IMR-90 (cell line): Measurements from ENCODE around the gene MPND. TPM values are rescaled to one million over a fixed set of nuclear protein-coding genes. Genes with fewer than 3 reads are reported as not detected.

ENCODE experiments used
- ATAC-seq: fragments of 200-7000 bp; cut with Tn5 transposase; 2 replicates; pipeline ENCODE4 v1.9.1; 2020; ENCODE audit warnings: low read depth, mild to moderate bottlenecking, moderate library complexity
- BruUV-seq: library from RNA; stranded (reverse); fragments of 400-500 nt; replicated peaks from 2 replicates; lab custom pipeline; 2021; lab: Mats Ljungman, UMichigan
- CTCF ChIA-PET: fragments of 300-600 bp; formaldehyde crosslinking; extraction: SDS; loops from one replicate; lab custom pipeline; 2021; ENCODE audit warnings: antibody characterized with exemption; lab: Yijun Ruan, JAX
- POLR2A ChIA-PET: fragments of 300-600 bp; sonication (Branson Sonifier 250); formaldehyde crosslinking; loops from one replicate; lab custom pipeline; 2022; ENCODE audit warnings: antibody characterized with exemption; ENCODE audit not compliant: unreplicated experiment; lab: Charles Lee
- DNase-seq: peaks from one replicate; pipeline ENCODE4 v3.0.0; 2013
- H2AFZ ChIP-seq: replicated peaks from 2 replicates; pipeline ENCODE3; 2013; ENCODE audit warnings: low read length, mild to moderate bottlenecking; ENCODE audit not compliant: poor library complexity
- H2AK5ac ChIP-seq: 2 replicates; pipeline ENCODE4 v1.6.1; 2013; ENCODE audit warnings: low read depth, low read length, inconsistent platforms
- H2AK9ac ChIP-seq: replicated peaks from 2 replicates; pipeline ENCODE3; 2013; ENCODE audit warnings: mild to moderate bottlenecking, low read depth, low read length, moderate library complexity; ENCODE audit not compliant: poor library complexity
- H2BK120ac ChIP-seq: 2 replicates; pipeline ENCODE4 v1.6.1; 2013; ENCODE audit warnings: low read depth, low read length, inconsistent platforms
- H2BK15ac ChIP-seq: 3 replicates; pipeline ENCODE4 v1.6.1; 2013; ENCODE audit warnings: low read depth, low read length, inconsistent platforms
- H2BK20ac ChIP-seq: 2 replicates; pipeline ENCODE4 v1.6.1; 2013; ENCODE audit warnings: low read depth, mild to moderate bottlenecking, inconsistent platforms, low read length, moderate library complexity
- H2BK5ac ChIP-seq: 2 replicates; pipeline ENCODE4 v1.6.1; 2013; ENCODE audit warnings: mild to moderate bottlenecking, low read depth, low read length, inconsistent platforms; ENCODE audit not compliant: poor library complexity, severe bottlenecking
- H3K14ac ChIP-seq: replicated peaks from 2 replicates; pipeline ENCODE4 v1.6.1; 2013; ENCODE audit warnings: low read depth, low read length, inconsistent platforms
- H3K18ac ChIP-seq: 2 replicates; pipeline ENCODE4 v1.6.1; 2013; ENCODE audit warnings: low read depth, low read length, control low read depth
- H3K23ac ChIP-seq: 2 replicates; pipeline ENCODE4 v1.6.1; 2013; ENCODE audit warnings: low read depth, low read length, inconsistent platforms
- H3K27ac ChIP-seq: 2 replicates; pipeline ENCODE4 v1.5.1; 2013; ENCODE audit warnings: mild to moderate bottlenecking, control low read depth, low read length; ENCODE audit not compliant: insufficient read depth
- H3K27me3 ChIP-seq: 2 replicates; pipeline ENCODE4 v1.6.1; 2013; ENCODE audit warnings: low read length; ENCODE audit not compliant: control insufficient read depth, insufficient read depth
- H3K36me3 ChIP-seq: 2 replicates; pipeline ENCODE4 v1.6.1; 2013; ENCODE audit warnings: low read length, mixed read lengths; ENCODE audit not compliant: control insufficient read depth, insufficient read depth
- H3K4ac ChIP-seq: 2 replicates; pipeline ENCODE4 v1.6.1; 2013; ENCODE audit warnings: low read depth, low read length, inconsistent platforms
- H3K4me1 ChIP-seq: 2 replicates; pipeline ENCODE4 v1.6.1; 2013; ENCODE audit warnings: low read length, mixed read lengths; ENCODE audit not compliant: control insufficient read depth, insufficient read depth
- H3K4me2 ChIP-seq: 2 replicates; pipeline ENCODE4 v1.6.1; 2013; ENCODE audit warnings: low read depth, mild to moderate bottlenecking, control low read depth, low read length, moderate library complexity
- H3K4me3 ChIP-seq: 2 replicates; pipeline ENCODE4 v1.5.1; 2013; ENCODE audit warnings: low read depth, mild to moderate bottlenecking, control low read depth, low read length, moderate library complexity; ENCODE audit not compliant: insufficient read depth
- H3K56ac ChIP-seq: 2 replicates; pipeline ENCODE4 v1.6.1; 2013; ENCODE audit warnings: low read length, inconsistent platforms; ENCODE audit not compliant: insufficient read depth; ENCODE audit errors: extremely low read depth
- H3K79me1 ChIP-seq, 2 experiments: 2 replicates each; pipeline ENCODE4 v1.6.1; 2013; ENCODE audit warnings: low read length in 2 of 2, inconsistent platforms in 1 of 2, low read depth in 1 of 2
- H3K9ac ChIP-seq: 2 replicates; pipeline ENCODE4 v1.6.1; 2013; ENCODE audit warnings: low read depth, low read length, control low read depth
- H3K9me1 ChIP-seq: 2 replicates; pipeline ENCODE4 v1.6.1; 2013; ENCODE audit warnings: low read length, inconsistent platforms; ENCODE audit not compliant: insufficient read depth
- H3K9me3 ChIP-seq: 2 replicates; pipeline ENCODE4 v1.6.1; 2013; ENCODE audit warnings: low read length; ENCODE audit not compliant: control insufficient read depth, insufficient read depth
- H4K20me1 ChIP-seq: 2 replicates; pipeline ENCODE4 v1.6.1; 2013; ENCODE audit warnings: low read length, inconsistent platforms; ENCODE audit not compliant: insufficient read depth
- H4K5ac ChIP-seq: 2 replicates; pipeline ENCODE4 v1.6.1; 2013; ENCODE audit warnings: mild to moderate bottlenecking, low read depth, low read length, control low read depth
- H4K8ac ChIP-seq, 2 experiments: 2 replicates each; pipeline ENCODE4 v1.6.1; 2013; ENCODE audit warnings: low read depth in 2 of 2, low read length in 2 of 2, control low read depth in 1 of 2, inconsistent platforms in 1 of 2
- H4K91ac ChIP-seq: 2 replicates; pipeline ENCODE4 v1.6.1; 2013; ENCODE audit warnings: low read depth, low read length, inconsistent platforms; ENCODE audit not compliant: insufficient read depth
- CEBPB ChIP-seq: IDR thresholded peaks from 2 replicates; pipeline ENCODE4 v1.6.1; 2012; ENCODE audit warnings: low read depth, low read length, improper control_type of control experiment
- FOS ChIP-seq: fragments of 150-350 bp; IDR thresholded peaks from 2 replicates; pipeline ENCODE4 v1.6.1; 2016; ENCODE audit warnings: low read depth, low read length
- MAFK ChIP-seq: IDR thresholded peaks from 2 replicates; pipeline ENCODE4 v1.6.1; 2012; ENCODE audit warnings: low read depth, low read length, improper control_type of control experiment
- MAZ ChIP-seq: IDR thresholded peaks from 2 replicates; pipeline ENCODE4 v1.6.1; 2012; ENCODE audit warnings: low read depth, mild to moderate bottlenecking, low read length, improper control_type of control experiment, moderate library complexity, borderline replicate concordance
- MXI1 ChIP-seq: IDR thresholded peaks from 2 replicates; pipeline ENCODE4 v1.6.1; 2012; ENCODE audit warnings: low read depth, mild to moderate bottlenecking, low read length, moderate library complexity, borderline replicate concordance
- NFE2L2 ChIP-seq: fragments of 150-350 bp; IDR thresholded peaks from 2 replicates; pipeline ENCODE4 v1.6.1; 2016; ENCODE audit warnings: low read depth, mild to moderate bottlenecking, low read length
- POLR2A ChIP-seq: IDR thresholded peaks from 2 replicates; pipeline ENCODE4 v1.6.1; 2012; ENCODE audit warnings: mild to moderate bottlenecking, low read depth, low read length
- RAD21 ChIP-seq: IDR thresholded peaks from 2 replicates; pipeline ENCODE4 v1.6.1; 2012; ENCODE audit warnings: low read length, improper control_type of control experiment
- SMC3 ChIP-seq: fragments of 150-350 bp; IDR thresholded peaks from 2 replicates; pipeline ENCODE4 v1.6.1; 2016; ENCODE audit warnings: low read depth, mild to moderate bottlenecking, antibody characterized with exemption, low read length, moderate library complexity
- WGBS, 2 experiments: methylation state at CpG; one replicate each; pipeline versions ENCODE4 v1.1.5 to v1.1.7; 2013; ENCODE audit warnings: missing lambda C conversion rate in 2 of 2; ENCODE audit not compliant: insufficient read length in 1 of 2; ENCODE audit errors: extremely low coverage in 2 of 2; 5-methylcytosine and 5-hydroxymethylcytosine counted together
- dilution Hi-C: fragments of 300-500 bp; cut with HindIII; formaldehyde crosslinking; loops from one replicate; pipeline ENCODE4 v1.14.3; 2018; ENCODE audit warnings: low sequenced_read_pairs; ENCODE audit not compliant: unreplicated experiment
- in situ Hi-C: fragments of 300-500 bp; cut with MboI; formaldehyde crosslinking; loops from 3 replicates; pipeline ENCODE4 v1.14.3; 2019; ENCODE audit warnings: low sequenced_read_pairs, inconsistent platforms, mixed read lengths
- intact Hi-C: fragments of 100-400 bp; cut with micrococcal nuclease; formaldehyde crosslinking; loops from 2 replicates; pipeline ENCODE4 v1.10.0; 2022
- polyA plus RNA-seq, 3 experiments: library from polyadenylated mRNA; depleted of rRNA; stranded (reverse); fragments of >200 nt; gene quantifications; 2 replicates each; pipeline ENCODE4 v1.2.3, GENCODE V29; 2012; ENCODE audit warnings: low replicate concordance in 1 of 3
- total RNA-seq: library from RNA; depleted of rRNA; stranded (reverse); fragments of >200 nt; gene quantifications from 2 replicates; pipeline ENCODE4 v1.2.3, GENCODE V29; 2012
- TF ChIP-seq, protein P1 (sequence below): conservative IDR thresholded peaks from 2 replicates; pipeline ENCODE4 v1.5.1; 2012; ENCODE audit warnings: mild to moderate bottlenecking, low read depth, low read length, improper control_type of control experiment
- TF ChIP-seq, protein P2 (sequence below): fragments of 150-350 bp; IDR thresholded peaks from 2 replicates; pipeline ENCODE4 v1.6.1; 2016; ENCODE audit warnings: low read depth, mild to moderate bottlenecking, low read length, moderate library complexity, borderline replicate concordance

MPND gene
- total and polyA plus RNA-seq, 2 of the 4 experiments (the other 2 are of a cell fraction): 2.3 to 8.1 TPM

DNA sequence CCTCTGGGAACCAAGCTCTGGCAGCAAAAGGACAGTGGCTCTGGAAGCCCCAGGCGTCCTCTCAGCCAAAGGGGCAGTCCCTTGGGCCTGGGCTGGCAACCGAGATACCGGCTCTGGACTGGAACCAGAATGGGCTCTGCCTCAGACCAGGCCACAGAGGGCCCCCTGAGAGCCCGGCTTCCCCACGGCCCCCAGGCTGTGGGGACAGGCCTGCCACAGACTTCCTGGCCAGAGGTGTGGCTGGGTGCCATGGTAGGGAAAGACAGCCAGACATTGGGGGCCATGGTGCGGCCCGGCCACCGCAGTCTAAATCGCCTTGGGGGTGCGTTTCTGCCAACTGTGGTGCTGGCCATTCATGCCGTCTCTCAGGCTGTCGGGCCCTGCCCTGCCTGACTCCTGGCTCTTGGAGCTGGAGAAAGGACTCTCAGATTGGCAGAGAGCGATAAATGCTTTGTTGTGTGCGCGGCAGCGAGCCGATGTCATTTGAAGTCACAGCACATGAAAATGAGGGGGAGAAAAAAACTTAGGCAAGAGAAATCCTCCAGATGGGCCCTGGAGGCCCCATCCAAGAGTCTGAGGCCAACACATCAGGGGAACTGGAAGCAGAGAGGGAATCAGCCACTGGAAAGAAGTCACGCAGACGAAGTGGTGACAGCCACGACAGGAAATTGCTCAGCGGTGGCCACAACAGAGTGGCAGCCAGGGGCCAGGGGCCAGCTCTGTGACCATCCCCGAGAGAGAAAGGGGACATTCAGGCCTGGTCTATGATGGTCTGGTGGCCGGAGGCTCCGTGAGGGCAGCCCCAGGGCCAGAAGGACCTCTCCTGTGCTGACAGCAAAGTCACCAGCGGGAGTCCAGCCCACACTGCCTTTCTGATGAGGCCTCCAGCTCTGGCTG lies 30.5 kb downstream of the MPND start (continued):
- no peak for TF ChIP-seq MXI1
- TF ChIP-seq POLR2A: no peak
- TF ChIP-seq MAZ: no peak

DNA sequence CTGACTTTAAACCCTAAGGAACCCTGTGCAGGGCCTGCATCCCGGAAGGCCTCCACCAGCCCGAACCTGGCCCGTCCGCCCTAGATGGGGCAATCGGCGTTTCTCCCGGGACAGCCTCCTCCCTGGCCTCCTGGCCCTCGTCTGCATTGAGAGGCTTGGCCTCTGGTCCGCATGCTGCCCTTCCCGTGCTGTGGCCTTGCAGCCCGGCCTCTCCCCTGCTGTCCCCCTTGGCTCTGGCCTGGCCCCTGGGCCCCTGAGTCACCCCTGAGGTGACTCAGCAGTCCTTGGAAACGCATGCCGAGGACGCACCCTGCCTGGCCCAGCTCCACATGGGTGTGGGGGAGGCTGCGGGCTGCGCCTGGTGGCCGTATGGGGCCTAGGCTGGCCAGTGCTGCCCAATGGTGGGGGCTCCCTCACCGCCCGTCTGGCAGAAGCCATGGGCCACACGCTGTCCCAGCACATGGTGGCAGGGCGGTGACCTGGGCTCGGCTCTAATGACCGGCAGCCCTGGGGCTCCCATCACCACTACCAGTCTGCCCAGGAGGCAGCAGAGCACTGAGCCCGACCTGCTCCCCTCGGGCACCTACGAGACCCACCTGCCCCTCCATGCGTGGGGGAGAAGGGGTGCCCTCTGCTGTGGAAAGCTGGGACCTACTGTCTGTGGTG lies 31.3 kb downstream of the MPND start:
- dilution Hi-C loops: no loop called here
- Histone ChIP-seq H4K91ac (peak overlapping the region; percentile 85), H3K9ac (peak overlapping the region; percentile 64), H3K4ac (peak overlapping the region; percentile 97), H2BK120ac (peak overlapping the region; percentile 91), H3K4me1 (peaks cover 51% of the 10 kb centered on the region), H4K20me1 (peaks cover 73% of the 10 kb centered on the region), H3K18ac (peak overlapping the region; percentile 68), H3K27ac (peak overlapping the region; percentile 90), H3K4me2 (peak overlapping the region; percentile 30; the same call in 1 of the 2 replicates), H3K14ac (peak overlapping the region; percentile 74), H2BK15ac (peak overlapping the region; percentile 53; the same call in 2 of the 3 replicates), H2AFZ (peak overlapping the region; percentile 74), H4K8ac (peak overlapping the region; percentile 82 to 95), H3K23ac (peak overlapping the region; percentile 77), H3K9me3 (no peaks in the 10 kb centered on the region), H3K56ac (peak overlapping the region; percentile 88; the same call in 1 of the 2 replicates), H3K9me1 (peaks cover 38% of the 10 kb centered on the region), H4K5ac (peak overlapping the region; percentile 83), H2BK20ac (peak overlapping the region; percentile 70), H2AK5ac (peak overlapping the region; percentile 99), H3K36me3 (peaks cover 5% of the 10 kb centered on the region), H3K79me1 (peaks cover 18 to 96% of the 10 kb centered on the region in 2 experiments; a peak in 3 of 4 replicates), H2AK9ac (peak overlapping the region; percentile 92), H2BK5ac (peak overlapping the region; percentile 94), H3K27me3 (no peaks in the 10 kb centered on the region), H3K4me3 (no peak overlapping the region)
- POLR2A ChIA-PET: no interaction called here
- CTCF ChIA-PET: interaction anchor here (0.9 kb wide), 1 partner anchor 14 kb away, joined by 3 read pairs; no protein-coding TSS in a partner anchor
- ATAC-seq: peak; percentile 75
- 47% methylated on average over 18 of the region's 27 CpGs; no CpG with 5 or more reads in 1 of the 2 experiments for WGBS, 2 experiments
- peak; percentile 87 for DNase-seq
- in situ Hi-C loops: no loop called here
- no TSS peak for BruUV-seq
- intact Hi-C loops: loop anchor here (2.0 kb wide), 1 partner anchor 16 kb away; no protein-coding TSS in a partner anchor
- TF ChIP-seq POLR2A: no peak
- TF ChIP-seq CEBPB: peak; percentile 54; the same call in 1 of the 2 replicates
- TF ChIP-seq, protein P1, sequence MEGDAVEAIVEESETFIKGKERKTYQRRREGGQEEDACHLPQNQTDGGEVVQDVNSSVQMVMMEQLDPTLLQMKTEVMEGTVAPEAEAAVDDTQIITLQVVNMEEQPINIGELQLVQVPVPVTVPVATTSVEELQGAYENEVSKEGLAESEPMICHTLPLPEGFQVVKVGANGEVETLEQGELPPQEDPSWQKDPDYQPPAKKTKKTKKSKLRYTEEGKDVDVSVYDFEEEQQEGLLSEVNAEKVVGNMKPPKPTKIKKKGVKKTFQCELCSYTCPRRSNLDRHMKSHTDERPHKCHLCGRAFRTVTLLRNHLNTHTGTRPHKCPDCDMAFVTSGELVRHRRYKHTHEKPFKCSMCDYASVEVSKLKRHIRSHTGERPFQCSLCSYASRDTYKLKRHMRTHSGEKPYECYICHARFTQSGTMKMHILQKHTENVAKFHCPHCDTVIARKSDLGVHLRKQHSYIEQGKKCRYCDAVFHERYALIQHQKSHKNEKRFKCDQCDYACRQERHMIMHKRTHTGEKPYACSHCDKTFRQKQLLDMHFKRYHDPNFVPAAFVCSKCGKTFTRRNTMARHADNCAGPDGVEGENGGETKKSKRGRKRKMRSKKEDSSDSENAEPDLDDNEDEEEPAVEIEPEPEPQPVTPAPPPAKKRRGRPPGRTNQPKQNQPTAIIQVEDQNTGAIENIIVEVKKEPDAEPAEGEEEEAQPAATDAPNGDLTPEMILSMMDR: peak; percentile 30; the same call in 1 of the 2 replicates
- TF ChIP-seq FOS: peak; percentile 97
- 0 out of 2 replicates have a peak, but pooled peaks have one; percentile 67 for TF ChIP-seq MAZ
- TF ChIP-seq, protein P2, sequence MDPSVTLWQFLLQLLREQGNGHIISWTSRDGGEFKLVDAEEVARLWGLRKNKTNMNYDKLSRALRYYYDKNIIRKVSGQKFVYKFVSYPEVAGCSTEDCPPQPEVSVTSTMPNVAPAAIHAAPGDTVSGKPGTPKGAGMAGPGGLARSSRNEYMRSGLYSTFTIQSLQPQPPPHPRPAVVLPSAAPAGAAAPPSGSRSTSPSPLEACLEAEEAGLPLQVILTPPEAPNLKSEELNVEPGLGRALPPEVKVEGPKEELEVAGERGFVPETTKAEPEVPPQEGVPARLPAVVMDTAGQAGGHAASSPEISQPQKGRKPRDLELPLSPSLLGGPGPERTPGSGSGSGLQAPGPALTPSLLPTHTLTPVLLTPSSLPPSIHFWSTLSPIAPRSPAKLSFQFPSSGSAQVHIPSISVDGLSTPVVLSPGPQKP: no peak
- no peak for TF ChIP-seq SMC3
- TF ChIP-seq NFE2L2: peak; percentile 96
- peak; percentile 68 for TF ChIP-seq MAFK
- TF ChIP-seq RAD21: no peak
